ENCODE results near the gene RHOJ.

DNA sequence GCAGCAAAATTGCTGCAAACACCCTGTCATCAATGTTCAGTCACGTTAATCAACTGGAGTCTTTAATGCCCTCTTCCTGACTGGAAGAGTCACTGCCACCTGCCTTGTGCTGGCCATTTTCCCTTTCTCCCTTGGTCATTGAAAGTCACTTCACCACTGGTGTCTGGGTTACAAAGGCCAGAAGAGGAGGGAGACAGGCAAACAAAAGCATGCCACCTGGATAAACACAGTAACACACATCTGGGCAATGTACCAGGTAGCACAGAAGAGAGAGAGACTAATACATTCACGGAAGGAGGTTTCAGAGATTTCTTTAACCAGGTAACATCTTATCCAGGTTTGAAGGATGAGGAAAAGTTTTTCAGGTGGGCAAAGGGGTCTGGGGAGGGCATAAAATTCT is 81.8 kb downstream of the RHOJ start:
- no peak for TF ChIP-seq EZH2 (IDR thresholded peaks at IDR 0.05; ENCODE audit: borderline replicate concordance, low read length)
- TF ChIP-seq, protein P1, sequence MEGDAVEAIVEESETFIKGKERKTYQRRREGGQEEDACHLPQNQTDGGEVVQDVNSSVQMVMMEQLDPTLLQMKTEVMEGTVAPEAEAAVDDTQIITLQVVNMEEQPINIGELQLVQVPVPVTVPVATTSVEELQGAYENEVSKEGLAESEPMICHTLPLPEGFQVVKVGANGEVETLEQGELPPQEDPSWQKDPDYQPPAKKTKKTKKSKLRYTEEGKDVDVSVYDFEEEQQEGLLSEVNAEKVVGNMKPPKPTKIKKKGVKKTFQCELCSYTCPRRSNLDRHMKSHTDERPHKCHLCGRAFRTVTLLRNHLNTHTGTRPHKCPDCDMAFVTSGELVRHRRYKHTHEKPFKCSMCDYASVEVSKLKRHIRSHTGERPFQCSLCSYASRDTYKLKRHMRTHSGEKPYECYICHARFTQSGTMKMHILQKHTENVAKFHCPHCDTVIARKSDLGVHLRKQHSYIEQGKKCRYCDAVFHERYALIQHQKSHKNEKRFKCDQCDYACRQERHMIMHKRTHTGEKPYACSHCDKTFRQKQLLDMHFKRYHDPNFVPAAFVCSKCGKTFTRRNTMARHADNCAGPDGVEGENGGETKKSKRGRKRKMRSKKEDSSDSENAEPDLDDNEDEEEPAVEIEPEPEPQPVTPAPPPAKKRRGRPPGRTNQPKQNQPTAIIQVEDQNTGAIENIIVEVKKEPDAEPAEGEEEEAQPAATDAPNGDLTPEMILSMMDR (conservative IDR thresholded peaks at IDR 0.05 in 1 of 2, IDR thresholded peaks at IDR 0.05 in 1 of 2; ENCODE audit: extremely low read depth in 1 of 2, insufficient read depth in 1 of 2, low read depth in 1 of 2, low read length in 2 of 2): no peak

All from mammary epithelial cell (primary cell).